K562 (cell line): Measurements from ENCODE around the gene GAPVD1. TPM values are rescaled to one million over a fixed set of nuclear protein-coding genes. Genes with fewer than 3 reads are reported as not detected.
A peak's percentile ranks its signal among the peaks of the same experiment; 100 is the strongest.

Experiments used
- ATF1 ChIP-seq, 2 experiments: fragments of 450-650 bp in 1 of 2; IDR thresholded peaks; 2 replicates each; pipeline ENCODE4 v1.6.1; 2016; ENCODE audit warnings: missing compliant biosample characterization in 1 of 2, missing genetic modification characterization in 1 of 2
- DDX20 ChIP-seq: fragments of 450-650 bp; IDR thresholded peaks from 2 replicates; pipeline ENCODE4 v1.6.1; 2016; ENCODE audit warnings: missing genetic modification characterization, low read depth, mild to moderate bottlenecking, missing compliant biosample characterization, moderate library complexity
- EWSR1 ChIP-seq: fragments of 450-650 bp; IDR thresholded peaks from 2 replicates; pipeline ENCODE4 v1.6.1; 2018; ENCODE audit warnings: borderline replicate concordance, mild to moderate bottlenecking, low read depth, moderate library complexity; ENCODE audit not compliant: partially characterized antibody
- EZH2 ChIP-seq: IDR thresholded peaks from 2 replicates; pipeline ENCODE4 v1.6.1; 2012; ENCODE audit warnings: low read depth, mild to moderate bottlenecking, inconsistent platforms, low read length, borderline replicate concordance
- LCOR ChIP-seq: sonication (generic); formaldehyde crosslinking; IDR thresholded peaks from 2 replicates; pipeline ENCODE4 v1.8.0; 2022; ENCODE audit warnings: mild to moderate bottlenecking, missing genetic modification reagents
- MYC ChIP-seq, 2 experiments: fragments of 250-450 bp in 1 of 2; sonication (Bioruptor Pico) in 1 of 2; IDR thresholded peaks; 2 replicates each; pipeline versions ENCODE4 v1.5.1 to v1.6.1; 2012 to 2021; ENCODE audit warnings: low read depth in 2 of 2, borderline replicate concordance in 1 of 2, improper control_type of control experiment in 1 of 2, low read length in 1 of 2, mild to moderate bottlenecking in 1 of 2, moderate library complexity in 1 of 2
- NFXL1 ChIP-seq: fragments of 450-650 bp; formaldehyde crosslinking; IDR thresholded peaks from 2 replicates; pipeline ENCODE4 v1.4.0; 2021; ENCODE audit warnings: mild to moderate bottlenecking
- PHF21A ChIP-seq: fragments of 450-650 bp; IDR thresholded peaks from 2 replicates; pipeline ENCODE4 v1.6.1; 2017; ENCODE audit warnings: low read depth, borderline replicate concordance
- PML ChIP-seq: IDR thresholded peaks from 2 replicates; pipeline ENCODE4 v1.6.1; 2012; ENCODE audit warnings: low read length, inconsistent platforms
- RBM15 ChIP-seq: fragments of 200-400 bp; formaldehyde crosslinking; IDR thresholded peaks from 2 replicates; pipeline ENCODE4 v1.6.1; 2018; ENCODE audit warnings: mild to moderate bottlenecking, low read length, moderate library complexity; ENCODE audit not compliant: insufficient read depth
- RHOXF2B ChIP-seq: fragments of 250-450 bp; sonication (Bioruptor Pico); conservative IDR thresholded peaks from 2 replicates; pipeline ENCODE4 v1.5.1; 2021
- TARDBP ChIP-seq: fragments of 450-650 bp; IDR thresholded peaks from 2 replicates; pipeline ENCODE4 v1.6.1; 2016
- ZC3H4 ChIP-seq: sonication (generic); formaldehyde crosslinking; IDR thresholded peaks from 2 replicates; pipeline ENCODE4 v1.9.0; 2021; ENCODE audit warnings: missing genetic modification reagents, borderline replicate concordance
- ZFP36 ChIP-seq: fragments of 150-350 bp; IDR thresholded peaks from 2 replicates; pipeline ENCODE4 v1.6.1; 2018; ENCODE audit warnings: low read length, low read depth; ENCODE audit not compliant: partially characterized antibody
- ZNF384 ChIP-seq: IDR thresholded peaks from 2 replicates; pipeline ENCODE4 v1.6.1; 2012; ENCODE audit warnings: low read depth, low read length, improper control_type of control experiment
- ZNF589 ChIP-seq: fragments of 200-800 bp; sonication (Bioruptor generic); IDR thresholded peaks from 2 replicates; pipeline ENCODE4 v1.6.1; 2016; ENCODE audit warnings: low read depth, missing genetic modification characterization, missing compliant biosample characterization
- polyA plus RNA-seq, 8 experiments: library from polyadenylated mRNA; depleted of rRNA in 4 of 8; stranded (reverse) in 5 of 8; unstranded in 3 of 8; fragments of >200 nt; fragmentation: Nextera tagmentation in 2 of 8; fragmentation: Illumina TruSeq in 1 of 8; extraction: Ambion mirVana in 2 of 8; extraction: Trizol in 1 of 8; gene quantifications; 2 replicates each; pipeline versions ENCODE4 v1.2.1 to v1.2.3, GENCODE V29; 2011 to 2014; ENCODE audit warnings: inconsistent platforms in 1 of 8, missing spikeins in 1 of 8
- total RNA-seq, 7 experiments: library from RNA; depleted of rRNA in 6 of 7; stranded (reverse); fragments of >200 nt in 6 of 7; fragmentation: Illumina TruSeq in 2 of 7; extraction: Trizol in 2 of 7; gene quantifications; 2 replicates each; pipeline versions ENCODE4 v1.2.1 to v1.2.3, GENCODE V29; 2011 to 2021; ENCODE audit warnings: low replicate concordance in 1 of 7
- TF ChIP-seq, protein P1 (sequence below): sonication (generic); formaldehyde crosslinking; IDR thresholded peaks from 2 replicates; pipeline ENCODE4 v1.8.0; 2022; ENCODE audit warnings: mild to moderate bottlenecking, missing genetic modification reagents
- TF ChIP-seq, protein P2 (sequence below), 2 experiments: fragments of 450-650 bp; IDR thresholded peaks; 2 replicates each; pipeline ENCODE4 v1.6.1; 2016
- TF ChIP-seq, protein P3 (sequence below): fragments of 200-800 bp; sonication (Bioruptor generic); IDR thresholded peaks from 2 replicates; pipeline ENCODE4 v1.6.1; 2016; ENCODE audit warnings: missing genetic modification characterization, missing compliant biosample characterization

GAPVD1 gene
- total and polyA plus RNA-seq, 9 of the 15 experiments (the other 6 are each of a cell fraction or from before 2014, with no cell fraction given), result 9.5 to 66.1 (median 45.5) TPM

DNA sequence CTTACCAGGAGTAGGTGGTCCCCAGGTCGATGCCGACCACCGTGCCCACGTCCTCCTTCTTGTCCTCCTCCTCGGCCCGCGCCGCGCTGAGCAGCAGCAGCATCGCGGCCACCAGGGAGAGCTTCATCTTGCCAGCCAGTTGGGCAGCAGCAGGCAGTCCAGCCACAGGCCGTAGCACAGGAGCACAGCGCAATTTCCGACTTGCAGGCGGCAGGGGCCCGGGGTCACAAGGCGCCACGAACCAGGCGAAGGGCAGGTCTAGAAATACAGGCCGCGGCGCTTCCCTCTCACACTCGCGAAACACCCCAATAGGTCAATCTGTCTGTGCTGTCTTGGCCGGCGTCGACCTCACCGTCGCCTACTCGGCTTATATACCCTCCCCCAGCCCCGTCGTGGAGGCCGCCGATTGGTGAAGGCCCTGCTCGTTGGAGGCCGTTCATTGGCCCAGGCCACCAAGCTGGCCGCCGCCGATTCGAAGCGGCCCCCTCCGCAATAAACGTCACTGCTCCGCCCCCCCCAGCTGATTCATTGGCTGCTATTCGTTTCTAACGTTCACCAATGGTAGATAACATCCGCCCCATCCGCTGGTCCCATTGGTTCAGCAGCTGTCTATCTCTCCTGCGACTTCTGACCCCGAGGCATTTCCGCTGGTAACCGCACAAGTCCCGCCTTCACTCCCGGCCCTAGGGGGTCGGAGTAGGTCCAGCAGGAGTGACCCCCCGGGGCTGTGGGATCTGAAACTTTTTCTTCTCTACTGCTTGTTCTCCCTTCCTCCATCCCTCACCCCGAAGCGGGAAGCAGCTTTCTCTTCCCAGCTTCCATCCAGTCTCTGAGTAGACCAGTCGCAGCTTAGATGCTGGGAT is 20.4 kb upstream of the GAPVD1 start, which contains the start of gene HSPA5 (continued):
- TF ChIP-seq, protein P1, sequence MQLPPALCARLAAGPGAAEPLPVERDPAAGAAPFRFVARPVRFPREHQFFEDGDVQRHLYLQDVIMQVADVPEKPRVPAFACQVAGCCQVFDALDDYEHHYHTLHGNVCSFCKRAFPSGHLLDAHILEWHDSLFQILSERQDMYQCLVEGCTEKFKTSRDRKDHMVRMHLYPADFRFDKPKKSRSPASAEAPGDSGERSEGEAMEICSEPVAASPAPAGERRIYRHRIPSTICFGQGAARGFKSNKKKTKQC (CRISPR knock-in tag), result peak; percentile 97; the same call in 1 of the 2 replicates
- TF ChIP-seq ZFP36 (peak; percentile 17), ZC3H4 (CRISPR knock-in tag) (peak; percentile 98; the same call in 1 of the 2 replicates), RBM15 (no peak), PML (peak; percentile 97), MYC (IDR thresholded peaks at IDR 0.05; ENCODE audit: low read depth, low read length) (0 out of 2 replicates have a peak, but pooled peaks have one; percentile 64), MYC (CRISPR knock-in tag; IDR thresholded peaks at IDR 0.05; ENCODE audit: borderline replicate concordance, low read depth) (no peak; the same call in 1 of the 2 replicates), NFXL1 (CRISPR knock-in tag) (no peak), LCOR (CRISPR knock-in tag) (peak; percentile 91), EWSR1 (no peak), TARDBP (no peak), EZH2 (no peak), ZNF589 (CRISPR knock-in tag) (0 out of 2 replicates have a peak, but pooled peaks have one; percentile 26), DDX20 (no peak), PHF21A (no peak), ZNF384 (no peak; the same call in 1 of the 2 replicates), ATF1 (CRISPR knock-in tag; IDR thresholded peaks at IDR 0.05) (no peak; the same call in 1 of the 2 replicates), ATF1 (tag; IDR thresholded peaks at IDR 0.05) (peak; percentile 99), RHOXF2B (CRISPR knock-in tag) (peak; percentile 91)
- TF ChIP-seq, protein P2, sequence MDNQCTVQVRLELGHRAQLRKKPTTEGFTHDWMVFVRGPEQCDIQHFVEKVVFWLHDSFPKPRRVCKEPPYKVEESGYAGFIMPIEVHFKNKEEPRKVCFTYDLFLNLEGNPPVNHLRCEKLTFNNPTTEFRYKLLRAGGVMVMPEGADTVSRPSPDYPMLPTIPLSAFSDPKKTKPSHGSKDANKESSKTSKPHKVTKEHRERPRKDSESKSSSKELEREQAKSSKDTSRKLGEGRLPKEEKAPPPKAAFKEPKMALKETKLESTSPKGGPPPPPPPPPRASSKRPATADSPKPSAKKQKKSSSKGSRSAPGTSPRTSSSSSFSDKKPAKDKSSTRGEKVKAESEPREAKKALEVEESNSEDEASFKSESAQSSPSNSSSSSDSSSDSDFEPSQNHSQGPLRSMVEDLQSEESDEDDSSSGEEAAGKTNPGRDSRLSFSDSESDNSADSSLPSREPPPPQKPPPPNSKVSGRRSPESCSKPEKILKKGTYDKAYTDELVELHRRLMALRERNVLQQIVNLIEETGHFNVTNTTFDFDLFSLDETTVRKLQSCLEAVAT (IDR thresholded peaks at IDR 0.05), result no peak
- TF ChIP-seq, protein P3, sequence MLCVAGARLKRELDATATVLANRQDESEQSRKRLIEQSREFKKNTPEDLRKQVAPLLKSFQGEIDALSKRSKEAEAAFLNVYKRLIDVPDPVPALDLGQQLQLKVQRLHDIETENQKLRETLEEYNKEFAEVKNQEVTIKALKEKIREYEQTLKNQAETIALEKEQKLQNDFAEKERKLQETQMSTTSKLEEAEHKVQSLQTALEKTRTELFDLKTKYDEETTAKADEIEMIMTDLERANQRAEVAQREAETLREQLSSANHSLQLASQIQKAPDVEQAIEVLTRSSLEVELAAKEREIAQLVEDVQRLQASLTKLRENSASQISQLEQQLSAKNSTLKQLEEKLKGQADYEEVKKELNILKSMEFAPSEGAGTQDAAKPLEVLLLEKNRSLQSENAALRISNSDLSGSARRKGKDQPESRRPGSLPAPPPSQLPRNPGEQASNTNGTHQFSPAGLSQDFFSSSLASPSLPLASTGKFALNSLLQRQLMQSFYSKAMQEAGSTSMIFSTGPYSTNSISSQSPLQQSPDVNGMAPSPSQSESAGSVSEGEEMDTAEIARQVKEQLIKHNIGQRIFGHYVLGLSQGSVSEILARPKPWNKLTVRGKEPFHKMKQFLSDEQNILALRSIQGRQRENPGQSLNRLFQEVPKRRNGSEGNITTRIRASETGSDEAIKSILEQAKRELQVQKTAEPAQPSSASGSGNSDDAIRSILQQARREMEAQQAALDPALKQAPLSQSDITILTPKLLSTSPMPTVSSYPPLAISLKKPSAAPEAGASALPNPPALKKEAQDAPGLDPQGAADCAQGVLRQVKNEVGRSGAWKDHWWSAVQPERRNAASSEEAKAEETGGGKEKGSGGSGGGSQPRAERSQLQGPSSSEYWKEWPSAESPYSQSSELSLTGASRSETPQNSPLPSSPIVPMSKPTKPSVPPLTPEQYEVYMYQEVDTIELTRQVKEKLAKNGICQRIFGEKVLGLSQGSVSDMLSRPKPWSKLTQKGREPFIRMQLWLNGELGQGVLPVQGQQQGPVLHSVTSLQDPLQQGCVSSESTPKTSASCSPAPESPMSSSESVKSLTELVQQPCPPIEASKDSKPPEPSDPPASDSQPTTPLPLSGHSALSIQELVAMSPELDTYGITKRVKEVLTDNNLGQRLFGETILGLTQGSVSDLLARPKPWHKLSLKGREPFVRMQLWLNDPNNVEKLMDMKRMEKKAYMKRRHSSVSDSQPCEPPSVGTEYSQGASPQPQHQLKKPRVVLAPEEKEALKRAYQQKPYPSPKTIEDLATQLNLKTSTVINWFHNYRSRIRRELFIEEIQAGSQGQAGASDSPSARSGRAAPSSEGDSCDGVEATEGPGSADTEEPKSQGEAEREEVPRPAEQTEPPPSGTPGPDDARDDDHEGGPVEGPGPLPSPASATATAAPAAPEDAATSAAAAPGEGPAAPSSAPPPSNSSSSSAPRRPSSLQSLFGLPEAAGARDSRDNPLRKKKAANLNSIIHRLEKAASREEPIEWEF (CRISPR knock-in tag), result no peak
